Uterus (tissue), 4 donors: Measurements from ENCODE around the gene KCNK10. TPM values are rescaled to one million over a fixed set of nuclear protein-coding genes. Genes with fewer than 3 reads are reported as not detected.

Experiments
- DNase-seq, 2 donors: peaks; one replicate each; pipeline ENCODE4 v3.0.0-alpha.2; 2019 to 2020
- H3K27ac ChIP-seq, 2 donors: fragments of 200-600 bp; sonication (generic); 1 replicate in 1 of 2; 2 replicates in 1 of 2; pipeline ENCODE4 v1.5.1; 2016 to 2018
- H3K27me3 ChIP-seq, 2 donors: fragments of 200-600 bp; sonication (generic); one replicate each; pipeline ENCODE4 v1.5.1; 2018 to 2019; ENCODE audit warnings: control low read depth in 1 of 2
- H3K36me3 ChIP-seq, 2 donors: fragments of 200-600 bp; sonication (generic); one replicate each; pipeline ENCODE4 v1.5.1; 2019; ENCODE audit warnings: control low read depth in 1 of 2
- H3K4me1 ChIP-seq, 2 donors: fragments of 200-600 bp; sonication (generic); one replicate each; pipeline ENCODE4 v1.5.1; 2018 to 2019; ENCODE audit warnings: control low read depth in 1 of 2
- H3K4me3 ChIP-seq, 2 donors: fragments of 200-600 bp; sonication (generic); 1 replicate in 1 of 2; 2 replicates in 1 of 2; pipeline ENCODE4 v1.5.1; 2018 to 2019; ENCODE audit warnings: mild to moderate bottlenecking in 1 of 2
- H3K9me3 ChIP-seq, 2 donors: fragments of 200-600 bp; sonication (generic); one replicate each; pipeline ENCODE4 v1.5.1; 2019; ENCODE audit warnings: control low read depth in 1 of 2
- POLR2A ChIP-seq, 2 donors: fragments of 450-650 bp; IDR thresholded peaks; one replicate each; pipeline ENCODE4 v1.6.1; 2016; ENCODE audit warnings: antibody characterized with exemption in 2 of 2, mild to moderate bottlenecking in 1 of 2, moderate library complexity in 1 of 2
- intact Hi-C: fragments of 100-400 bp; cut with DNase I; formaldehyde crosslinking; loops from one replicate; pipeline ENCODE4 v1.15.1; 2023; ENCODE audit warnings: low total_unique reads
- total RNA-seq, 4 donors: library from RNA; depleted of rRNA in 3 of 4; stranded (reverse); fragments of >200 nt in 3 of 4; gene quantifications; one replicate each; pipeline versions ENCODE4 v1.1.0 to v1.2.4, GENCODE V29; 2014 to 2023
- TF ChIP-seq, protein P1 (sequence below), 4 experiments: fragments of 200-600 bp in 2 of 4; fragments of 450-650 bp in 2 of 4; sonication (generic) in 2 of 4; IDR thresholded peaks; one replicate each; pipeline ENCODE4 v1.5.1; 2016 to 2019; ENCODE audit warnings: antibody characterized with exemption in 4 of 4, mild to moderate bottlenecking in 2 of 4, moderate library complexity in 1 of 4
- donor health status: DM: yes; HTN: yes; CAD: no.

Gene KCNK10
- total RNA-seq, 4 donors from 2014 or later = 0.14 TPM; not detected in 3

DNA sequence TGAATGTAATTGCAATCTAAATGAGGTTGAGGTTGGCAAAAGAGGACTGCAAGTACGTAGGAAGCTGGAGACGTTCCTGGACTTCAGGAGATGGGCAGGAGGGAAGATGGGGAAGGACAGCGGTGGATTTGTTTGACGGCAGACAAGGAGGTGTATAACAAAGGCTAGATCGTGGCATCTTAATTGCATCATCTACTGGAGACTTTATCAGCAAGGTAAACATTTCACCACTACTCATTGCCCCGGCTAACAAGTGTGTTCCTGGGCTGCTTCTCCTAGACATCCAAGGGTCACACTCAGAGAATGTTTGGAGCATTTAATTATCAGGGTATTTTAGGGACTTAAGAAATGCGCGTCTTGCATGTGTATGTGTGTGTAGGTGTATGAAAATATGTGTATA is 128.5 kb downstream of the KCNK10 start:
- no peak for TF ChIP-seq POLR2A (IDR thresholded peaks at IDR 0.05)
- TF ChIP-seq, protein P1, sequence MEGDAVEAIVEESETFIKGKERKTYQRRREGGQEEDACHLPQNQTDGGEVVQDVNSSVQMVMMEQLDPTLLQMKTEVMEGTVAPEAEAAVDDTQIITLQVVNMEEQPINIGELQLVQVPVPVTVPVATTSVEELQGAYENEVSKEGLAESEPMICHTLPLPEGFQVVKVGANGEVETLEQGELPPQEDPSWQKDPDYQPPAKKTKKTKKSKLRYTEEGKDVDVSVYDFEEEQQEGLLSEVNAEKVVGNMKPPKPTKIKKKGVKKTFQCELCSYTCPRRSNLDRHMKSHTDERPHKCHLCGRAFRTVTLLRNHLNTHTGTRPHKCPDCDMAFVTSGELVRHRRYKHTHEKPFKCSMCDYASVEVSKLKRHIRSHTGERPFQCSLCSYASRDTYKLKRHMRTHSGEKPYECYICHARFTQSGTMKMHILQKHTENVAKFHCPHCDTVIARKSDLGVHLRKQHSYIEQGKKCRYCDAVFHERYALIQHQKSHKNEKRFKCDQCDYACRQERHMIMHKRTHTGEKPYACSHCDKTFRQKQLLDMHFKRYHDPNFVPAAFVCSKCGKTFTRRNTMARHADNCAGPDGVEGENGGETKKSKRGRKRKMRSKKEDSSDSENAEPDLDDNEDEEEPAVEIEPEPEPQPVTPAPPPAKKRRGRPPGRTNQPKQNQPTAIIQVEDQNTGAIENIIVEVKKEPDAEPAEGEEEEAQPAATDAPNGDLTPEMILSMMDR (IDR thresholded peaks at IDR 0.05) = no peak
- intact Hi-C loops = no loop called here
- no peaks in the 10 kb centered on the region for H3K36me3 ChIP-seq
- no peak overlapping the region for H3K4me3 ChIP-seq
- no peak for DNase-seq
- no peaks in the 10 kb centered on the region for H3K4me1 ChIP-seq
- H3K27ac ChIP-seq = no peak overlapping the region
- no peaks in the 10 kb centered on the region for H3K9me3 ChIP-seq
- no peaks in the 10 kb centered on the region for H3K27me3 ChIP-seq

DNA sequence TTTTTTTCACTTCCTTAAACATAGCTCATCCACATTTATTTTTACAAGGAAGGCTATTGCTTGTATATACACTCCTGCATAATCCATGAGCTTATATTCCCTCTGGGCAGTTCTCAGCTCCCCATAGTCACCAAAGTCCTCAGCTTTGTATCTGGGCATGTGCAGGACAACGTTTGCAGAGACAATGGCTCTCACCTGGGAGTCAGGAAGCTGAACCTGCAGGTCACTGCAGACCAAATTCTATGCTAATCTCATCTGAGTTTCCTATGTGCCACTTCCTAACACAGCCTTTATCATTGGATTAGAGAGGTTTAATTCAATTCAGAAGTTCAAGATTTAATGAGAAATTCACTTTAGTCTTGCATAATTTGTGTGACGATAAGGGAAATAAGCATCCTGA is 131.5 kb downstream of the KCNK10 start:
- TF ChIP-seq POLR2A (IDR thresholded peaks at IDR 0.05) = no peak
- TF ChIP-seq, protein P1 (IDR thresholded peaks at IDR 0.05) = no peak
- H3K4me1 ChIP-seq = no peaks in the 10 kb centered on the region
- H3K4me3 ChIP-seq = no peak overlapping the region
- H3K27ac ChIP-seq = no peak overlapping the region
- no peaks in the 10 kb centered on the region for H3K9me3 ChIP-seq
- no peak for DNase-seq
- intact Hi-C loops = no loop called here
- no peaks in the 10 kb centered on the region for H3K27me3 ChIP-seq
- no peaks in the 10 kb centered on the region for H3K36me3 ChIP-seq

DNA sequence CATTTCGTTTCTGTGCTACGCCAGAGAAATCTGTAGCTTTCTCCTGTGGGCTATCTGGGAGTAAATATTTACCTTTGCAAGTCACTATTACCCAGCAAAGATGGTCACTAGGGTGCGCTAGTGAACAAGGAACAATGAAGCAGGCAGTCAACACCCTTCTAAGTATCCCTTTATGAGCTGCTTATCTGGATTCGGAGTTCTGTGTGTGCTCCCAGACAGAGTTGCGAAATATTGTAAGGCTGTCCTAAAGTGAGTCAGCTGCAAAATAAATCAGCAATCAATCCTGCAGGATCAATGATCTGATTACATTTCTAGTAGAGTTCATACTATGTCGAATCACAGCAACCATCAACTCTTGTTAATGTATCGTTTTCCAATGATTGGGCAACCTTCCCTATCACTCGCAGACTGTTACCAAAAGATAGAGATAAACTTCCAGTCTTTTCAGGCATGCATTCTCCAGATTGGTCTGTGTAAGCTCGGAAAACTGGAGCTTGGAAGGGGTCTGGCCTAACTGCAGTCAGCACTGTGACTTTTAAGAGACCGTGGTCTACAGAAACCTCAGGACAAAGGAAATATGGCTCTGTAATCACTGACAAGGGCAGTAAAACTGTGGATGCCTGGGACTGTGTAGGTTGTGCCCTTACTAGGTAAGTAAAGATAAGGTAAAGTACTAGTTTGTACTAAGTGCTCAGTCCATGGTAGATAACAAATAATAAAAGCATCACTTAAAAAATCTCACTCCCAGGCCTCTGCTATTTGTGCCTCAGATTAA is 133.5 kb downstream of the KCNK10 start:
- intact Hi-C loops = no loop called here
- Histone ChIP-seq H3K4me3 (peak overlapping the region in 1 of 2 donors; percentile 20), H3K27ac (no peak overlapping the region), H3K36me3 (no peaks in the 10 kb centered on the region), H3K27me3 (no peaks in the 10 kb centered on the region), H3K4me1 (no peaks in the 10 kb centered on the region), H3K9me3 (no peaks in the 10 kb centered on the region)
- TF ChIP-seq, protein P1 (IDR thresholded peaks at IDR 0.05) = peak; percentile 29 to 59 (median 35)
- TF ChIP-seq POLR2A (IDR thresholded peaks at IDR 0.05) = no peak
- DNase-seq = peak; percentile 46 to 57

DNA sequence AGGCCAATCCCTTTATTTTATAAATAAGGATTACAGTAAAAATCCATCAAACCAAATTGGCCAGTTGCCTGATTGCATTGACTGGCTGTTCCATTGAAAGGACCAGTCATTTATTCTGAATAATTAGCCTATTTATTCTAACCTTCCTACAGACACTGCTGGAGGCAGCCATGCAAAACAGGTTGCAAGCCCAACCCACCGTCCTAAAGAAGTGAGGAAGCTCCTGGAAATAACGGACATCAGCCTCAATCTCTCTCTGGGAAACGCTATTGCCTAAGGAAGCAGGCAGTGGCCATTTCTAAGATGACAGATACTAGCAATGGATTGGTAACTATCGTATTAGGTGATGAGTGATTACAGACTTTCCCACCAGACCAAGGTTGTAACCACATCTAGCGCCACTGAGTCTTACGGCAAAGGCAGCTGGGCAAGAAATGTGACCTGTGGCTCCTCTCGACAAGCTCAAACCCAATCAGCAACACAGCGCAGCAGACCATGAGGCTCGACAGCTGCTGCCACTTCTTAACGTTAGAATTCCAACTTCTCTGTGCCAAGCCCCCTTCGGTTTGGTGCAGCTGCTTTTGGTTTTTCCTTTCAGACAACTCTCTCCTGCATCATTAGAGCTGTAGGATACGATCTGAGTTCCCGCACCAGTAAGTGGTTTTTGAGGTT is 134.2 kb downstream of the KCNK10 start:
- peak overlapping the region in 1 of 2 donors; percentile 20 for H3K4me3 ChIP-seq
- H3K27ac ChIP-seq = no peak overlapping the region
- no peaks in the 10 kb centered on the region for H3K36me3 ChIP-seq
- DNase-seq = no peak
- H3K4me1 ChIP-seq = no peaks in the 10 kb centered on the region
- H3K9me3 ChIP-seq = no peaks in the 10 kb centered on the region
- H3K27me3 ChIP-seq = no peaks in the 10 kb centered on the region
- no peak for TF ChIP-seq POLR2A (IDR thresholded peaks at IDR 0.05)
- TF ChIP-seq, protein P1 (IDR thresholded peaks at IDR 0.05) = no peak
- intact Hi-C loops = no loop called here

DNA sequence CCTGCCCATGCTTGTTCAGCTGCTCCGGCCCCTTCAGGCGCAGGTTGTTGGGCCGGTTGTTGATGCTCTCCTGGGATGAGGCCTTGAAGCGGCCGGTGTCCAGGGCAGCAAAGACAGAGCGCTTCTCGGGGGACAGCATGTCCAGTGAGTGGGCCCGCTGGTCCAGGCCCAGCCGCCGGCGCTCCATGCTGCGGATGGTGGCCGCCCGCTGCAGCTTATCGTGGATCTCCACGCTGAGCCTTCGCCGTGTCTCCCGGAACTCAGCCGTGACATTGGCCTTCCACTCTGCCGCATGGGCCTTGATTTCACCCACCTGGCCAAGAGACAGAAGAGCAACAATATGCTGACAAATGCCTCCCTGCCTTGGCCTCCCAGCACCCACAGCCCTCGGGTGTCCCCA is 137.2 kb downstream of the KCNK10 start:
- no peak for TF ChIP-seq POLR2A (IDR thresholded peaks at IDR 0.05)
- TF ChIP-seq, protein P1 (IDR thresholded peaks at IDR 0.05) = no peak
- Histone ChIP-seq H3K36me3 (no peaks in the 10 kb centered on the region), H3K27me3 (no peaks in the 10 kb centered on the region), H3K4me3 (no peak overlapping the region), H3K4me1 (no peaks in the 10 kb centered on the region), H3K9me3 (no peaks in the 10 kb centered on the region), H3K27ac (no peak overlapping the region)
- no peak for DNase-seq
- intact Hi-C loops = no loop called here
